Stimulated activated CD4-positive, alpha-beta T cell treated with anti-CD3 and anti-CD28 coated beads, Interleukin-12 subunit alpha, Interleukin-12 subunit beta, amount 100 ng/mL, for 48 hours (primary cell): ENCODE results near the gene DTWD1.
A peak's percentile ranks its signal among the peaks of the same experiment; 100 is the strongest.
"Not testable (repeated sequence)": the region's sequence is repeated elsewhere in the genome, so short reads cannot be mapped to it uniquely, and the experiment has no call there.

ENCODE experiments used
- DNase-seq, 3 donors: peaks; one replicate each; pipeline ENCODE4 v3.0.0-alpha.2; 2020; ENCODE audit warnings: low read depth in 2 of 3, low spot score in 1 of 3

The DTWD1 gene

GRCh38 chr15:49620658-49621368 lies at the start of gene DTWD1, which contains the start of gene FAM227B:
TSS of gene DTWD1 (plus strand) at chr15:49621048. CDS start at chr15:49625168, 4,120 bp downstream.
TSS of gene FAM227B (minus strand) at chr15:49620818. CDS start at chr15:49615171, 5,647 bp downstream.
- DNase-seq: peak; percentile 82 to 89 (median 87)

GRCh38 chr15:49573421-49573820 lies 47.4 kb upstream of the DTWD1 start:
- DNase-seq: no peak

- no peak for DNase-seq
Measured at GRCh38 chr15:49589030-49589429, 31.8 kb upstream of the DTWD1 start.

DNA sequence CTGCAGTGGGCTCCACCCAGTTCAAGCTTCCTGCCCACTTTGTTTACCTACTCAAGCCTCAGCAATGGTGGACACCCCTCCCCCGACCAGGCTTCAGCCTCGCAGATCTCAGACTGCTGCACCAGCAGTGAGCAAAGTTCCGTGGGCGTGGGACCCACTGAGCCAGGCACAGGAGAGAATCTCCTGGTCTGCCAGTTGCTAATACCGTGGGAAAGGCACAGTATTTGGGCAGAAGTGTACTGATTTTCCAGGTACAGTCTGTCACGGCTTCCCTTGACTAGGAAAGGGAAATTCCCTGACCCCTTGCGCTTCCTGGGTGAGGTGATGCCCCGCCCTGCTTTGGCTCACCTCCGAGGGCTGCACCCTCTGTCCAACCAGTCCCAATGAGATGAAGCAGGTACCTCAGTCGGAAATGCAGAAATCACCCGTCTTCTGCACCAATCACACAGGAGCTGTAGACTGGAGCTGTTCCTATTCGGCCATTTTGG lies 28.0 kb upstream of the DTWD1 start:
- DNase-seq: not testable (repeated sequence)

GRCh38 chr15:49604625-49605409 lies 16.0 kb upstream of the DTWD1 start:
- DNase-seq: no peak

DNA sequence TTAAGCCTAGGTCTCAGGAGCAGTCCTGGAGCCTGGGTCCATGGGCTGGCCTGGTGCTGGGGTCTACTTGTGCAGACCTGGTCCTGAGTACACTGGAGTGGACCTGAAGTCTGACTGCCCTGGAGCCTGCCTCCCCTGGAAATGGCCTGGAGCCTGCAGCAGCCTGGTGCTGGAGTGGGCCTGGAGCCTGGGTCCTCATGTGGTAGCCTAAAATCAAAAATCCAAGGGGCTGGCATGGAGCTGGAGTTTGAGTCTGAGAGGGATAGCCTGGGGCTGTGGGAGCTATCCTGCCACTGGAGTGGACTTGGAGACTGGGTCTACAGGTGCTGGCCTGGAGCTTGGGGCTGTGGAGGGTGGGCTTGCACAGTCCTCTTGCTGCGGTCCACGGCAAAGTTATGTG lies 15.3 kb upstream of the DTWD1 start:
- no peak for DNase-seq

DNA sequence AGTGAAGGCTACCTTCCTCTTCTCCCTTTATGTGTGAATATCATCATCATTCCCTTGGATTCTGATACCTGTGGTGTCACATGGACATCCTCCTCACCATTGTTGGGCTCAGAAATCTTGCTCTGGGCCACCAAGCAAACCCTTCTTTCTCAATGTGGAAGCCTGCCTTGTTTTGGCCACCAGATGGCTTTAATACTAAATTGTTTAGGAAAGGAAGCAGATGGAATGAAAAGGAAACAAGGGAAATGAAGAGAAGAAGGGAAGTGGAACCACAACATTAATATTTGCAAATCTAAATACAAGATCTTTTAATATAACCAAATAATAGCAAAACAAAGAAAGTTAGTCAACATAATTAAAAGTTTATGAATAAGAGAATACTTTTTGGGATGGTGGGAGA lies 14.3 kb upstream of the DTWD1 start:
- DNase-seq: no peak

GRCh38 chr15:49610157-49610918 lies 10.5 kb upstream of the DTWD1 start:
- no peak for DNase-seq

GRCh38 chr15:49612240-49612639 lies 8.6 kb upstream of the DTWD1 start:
- DNase-seq: not testable (repeated sequence)

GRCh38 chr15:49619226-49619625 lies 1.6 kb upstream of the DTWD1 start:
- no peak for DNase-seq

DNA sequence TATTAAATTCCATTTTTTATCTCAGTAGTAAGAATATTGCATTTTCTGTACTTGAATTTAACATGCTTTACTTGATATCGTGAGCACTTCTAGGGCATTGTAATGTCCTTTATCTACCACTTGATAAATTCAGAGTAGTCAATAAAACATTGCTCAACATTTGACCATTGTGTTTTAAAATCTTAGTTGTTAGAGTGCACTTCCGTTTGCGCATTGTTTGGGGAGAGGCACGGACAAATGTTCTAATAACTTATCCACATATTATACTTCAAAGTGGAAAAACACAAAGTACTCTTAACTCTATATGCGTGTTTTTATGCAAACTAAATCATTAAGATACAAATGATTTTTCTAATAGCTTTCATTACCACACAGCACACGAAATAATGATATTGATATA lies 649 bp upstream of the DTWD1 start:
- DNase-seq: no peak

- no peak for DNase-seq
Measured at GRCh38 chr15:49621401-49621811, 558 bp downstream of the DTWD1 start.

DNA sequence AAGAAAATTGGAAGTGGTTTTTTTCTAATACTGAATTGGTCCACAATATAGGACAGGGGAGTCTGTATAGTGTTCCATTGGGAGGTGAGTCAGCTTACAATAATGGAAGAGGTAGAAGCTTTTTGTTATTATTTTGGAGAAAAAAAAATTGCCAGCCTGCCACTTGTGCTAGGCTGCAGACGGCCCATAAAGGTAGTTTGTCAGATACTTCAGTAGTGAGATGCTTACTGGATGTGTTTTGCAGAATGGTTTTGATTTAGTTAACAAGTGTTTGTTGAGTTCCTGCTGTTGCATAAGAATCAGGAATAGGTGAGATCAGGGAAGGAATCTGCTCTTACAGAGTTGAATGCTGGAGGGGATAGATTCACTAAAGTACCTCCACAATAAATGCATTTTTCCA lies 1.0 kb downstream of the DTWD1 start:
- no peak for DNase-seq

DNA sequence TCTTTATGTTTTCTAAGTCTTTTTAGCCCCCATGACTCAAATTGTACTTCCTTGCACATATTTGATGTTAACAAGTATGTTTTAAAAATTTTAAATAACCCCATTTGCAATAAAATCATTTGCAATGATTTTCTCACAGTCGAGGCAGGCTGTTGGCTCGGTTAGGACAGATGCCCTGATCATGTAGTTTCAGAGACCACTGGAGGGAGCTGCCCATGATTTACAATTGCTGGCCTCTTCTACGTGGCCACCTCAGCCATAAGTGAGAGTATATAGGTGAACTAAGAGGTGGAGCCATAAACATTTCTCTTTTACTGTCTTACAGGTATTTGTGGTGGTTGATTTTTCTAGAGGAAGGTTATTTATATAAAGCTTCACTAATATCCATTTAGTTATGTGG lies 1.7 kb downstream of the DTWD1 start:
- no peak for DNase-seq

DNA sequence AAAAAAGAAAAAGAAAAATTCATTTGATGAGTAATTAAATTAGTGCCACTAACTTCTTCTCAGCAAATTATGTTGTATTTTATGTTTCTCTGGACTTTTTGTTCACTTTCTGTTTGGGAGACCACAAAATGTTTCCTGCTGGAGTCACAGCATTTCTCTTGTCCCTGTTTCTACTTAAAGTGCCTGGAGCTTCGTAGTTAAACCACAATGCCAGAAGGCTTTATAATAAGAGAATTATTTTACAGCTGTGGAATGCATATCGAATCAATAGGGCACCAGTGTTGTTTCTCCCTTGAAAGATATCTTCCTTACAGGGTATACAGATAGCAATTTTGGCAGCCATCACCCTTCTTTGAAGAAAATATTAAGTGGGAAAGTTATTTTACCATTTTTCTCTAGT lies 3.2 kb downstream of the DTWD1 start:
- no peak for DNase-seq

GRCh38 chr15:49625460-49626036 lies 4.7 kb downstream of the DTWD1 start:
- DNase-seq: no peak

GRCh38 chr15:49627407-49627877 lies 6.6 kb downstream of the DTWD1 start:
- DNase-seq: no peak

DNA sequence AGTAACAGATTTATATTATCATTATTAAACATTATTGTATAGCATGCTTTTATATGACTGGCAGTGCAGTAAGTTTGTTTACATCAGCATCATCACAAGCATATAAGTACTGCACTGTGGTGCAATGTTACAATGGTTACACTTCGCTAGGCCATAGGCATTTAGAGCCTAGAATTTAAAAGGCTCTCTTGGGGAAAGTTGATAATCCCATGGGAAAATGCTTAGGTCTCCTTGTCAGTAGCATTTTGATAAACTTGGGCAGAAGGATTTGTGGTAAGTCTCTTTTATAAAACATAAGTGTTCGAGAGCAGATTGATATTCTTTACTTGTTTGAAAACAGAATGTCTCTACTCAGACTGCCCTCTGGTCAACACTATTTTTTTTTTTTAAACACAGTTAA lies 7.5 kb downstream of the DTWD1 start:
- no peak for DNase-seq

- DNase-seq: no peak
Measured at GRCh38 chr15:49637857-49638256, 17.0 kb downstream of the DTWD1 start.

GRCh38 chr15:49644364-49644794 lies 23.5 kb downstream of the DTWD1 start:
- DNase-seq: no peak

DNA sequence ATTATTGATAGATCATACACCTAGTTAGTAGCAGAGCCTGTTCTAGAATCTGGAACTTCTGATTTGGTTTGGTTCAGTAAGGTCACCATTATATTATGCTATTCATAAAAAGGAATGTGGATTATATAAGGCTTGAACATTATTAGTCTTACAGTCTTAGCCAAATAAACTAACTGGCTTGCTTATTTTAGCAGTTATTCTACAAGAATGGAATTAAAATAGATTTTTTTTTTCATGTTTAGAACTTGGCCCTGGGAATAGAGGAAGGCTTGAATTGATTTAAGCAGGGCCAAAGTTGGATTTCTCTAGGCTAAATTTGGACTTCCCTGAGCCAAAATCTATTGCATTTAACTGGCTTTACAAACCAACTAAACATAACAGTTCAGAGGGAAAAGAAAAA lies 24.4 kb downstream of the DTWD1 start:
- no peak for DNase-seq
